NCI-H1436 treated with DMSO at 0.1 percent for 48 hours (cell line): Measurements from ENCODE around the gene VWA3A.
"Not testable (repeated sequence)": the region's sequence is repeated elsewhere in the genome, so short reads cannot be mapped to it uniquely, and the experiment has no call there.

Source experiments
- DNase-seq: peaks from one replicate; lab custom pipeline; 2025; lab: John Stamatoyannopoulos, UW

The VWA3A gene

DNA sequence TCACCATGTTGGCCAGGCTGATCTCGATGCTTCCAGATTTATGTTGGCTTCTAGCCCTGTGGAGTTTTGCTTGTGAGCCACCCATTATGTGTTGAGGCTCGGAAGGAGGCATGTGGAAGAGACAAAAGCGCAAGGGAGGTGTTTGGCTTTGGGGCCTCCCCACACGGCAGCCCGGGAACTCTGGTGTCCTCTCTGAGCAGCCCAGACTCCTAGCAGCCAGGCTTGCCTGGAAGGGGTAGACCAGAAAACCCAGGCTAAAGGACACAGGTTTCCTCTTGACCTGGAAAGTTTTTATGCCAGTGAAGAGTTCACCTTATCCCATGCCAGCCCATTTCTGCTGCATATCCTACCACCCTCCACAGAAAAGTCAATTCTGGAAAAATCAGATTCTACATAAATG, 91.0 kb downstream of the VWA3A start:
- DNase-seq: no peak

DNA sequence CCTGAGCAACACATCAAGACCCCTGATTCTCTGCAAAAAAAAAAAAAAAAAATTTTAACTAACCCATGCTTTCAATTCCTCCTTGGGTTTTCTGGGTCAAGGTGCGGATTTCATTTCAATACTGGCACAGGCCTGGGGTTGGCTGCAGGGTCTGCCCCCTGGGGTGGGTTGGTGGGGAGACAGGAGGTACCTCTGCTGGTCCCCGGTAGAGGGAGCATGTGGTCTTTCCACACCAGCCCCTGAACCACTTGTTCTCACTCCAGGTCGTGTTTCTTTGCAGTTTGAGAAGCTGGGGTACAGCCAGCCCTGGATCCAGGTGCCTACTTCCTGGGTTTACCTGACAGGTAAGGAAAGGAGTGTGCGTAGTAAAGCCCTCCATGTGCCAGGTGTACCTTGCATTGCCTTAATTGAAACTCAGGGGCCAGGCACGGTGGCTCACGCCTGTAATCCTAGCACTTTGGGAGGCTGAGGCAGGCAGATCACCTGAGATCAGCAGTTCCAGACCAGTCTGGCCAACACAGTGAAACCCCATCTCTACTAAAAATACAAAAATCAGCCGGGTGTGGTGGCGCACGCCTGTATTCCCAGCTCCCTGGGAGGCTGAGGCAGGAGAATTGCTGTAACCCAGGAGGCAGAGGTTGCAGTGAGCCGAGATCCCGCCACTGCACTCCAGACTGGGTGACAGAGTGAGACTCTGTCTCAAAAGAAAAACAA, 91.7 kb downstream of the VWA3A start:
- no peak for DNase-seq

DNA sequence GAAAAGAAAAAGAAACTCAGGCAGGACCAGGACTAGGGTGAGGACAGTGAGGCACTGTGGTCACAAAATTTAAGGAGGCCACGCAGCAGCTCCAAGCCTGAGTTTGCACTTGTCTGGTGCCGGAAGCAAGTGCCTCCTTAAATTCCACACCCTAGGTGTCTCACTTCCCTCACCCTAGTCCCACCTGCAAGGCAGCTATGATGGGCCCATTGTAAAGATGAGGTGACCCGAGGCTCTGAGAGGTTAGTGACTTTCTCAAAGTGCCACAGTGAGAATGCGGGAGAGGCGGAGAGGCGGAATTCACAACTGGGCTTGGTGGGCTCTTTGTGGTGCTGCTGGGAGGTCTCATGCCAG, 92.3 kb downstream of the VWA3A start:
- DNase-seq: no peak

DNA sequence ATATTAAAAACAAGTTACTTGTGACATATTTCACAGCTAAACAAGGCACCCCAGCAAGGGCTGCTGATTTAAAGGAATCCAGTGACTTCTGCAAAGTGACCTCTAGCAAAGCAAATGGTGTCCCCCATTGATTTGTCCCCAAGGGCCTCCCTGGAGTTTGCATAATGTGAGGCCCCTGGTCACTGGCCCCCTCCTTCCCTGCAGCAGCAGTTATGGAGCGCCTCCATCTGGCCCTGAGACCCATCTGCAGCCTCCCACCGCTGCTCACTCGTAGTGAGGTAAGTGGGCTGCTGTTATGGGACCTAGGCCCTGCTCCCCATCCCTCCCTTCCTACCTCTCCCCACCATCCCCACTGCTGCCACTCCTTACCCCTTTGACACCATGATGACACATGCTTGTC, 94.2 kb downstream of the VWA3A start:
- DNase-seq: no peak

DNA sequence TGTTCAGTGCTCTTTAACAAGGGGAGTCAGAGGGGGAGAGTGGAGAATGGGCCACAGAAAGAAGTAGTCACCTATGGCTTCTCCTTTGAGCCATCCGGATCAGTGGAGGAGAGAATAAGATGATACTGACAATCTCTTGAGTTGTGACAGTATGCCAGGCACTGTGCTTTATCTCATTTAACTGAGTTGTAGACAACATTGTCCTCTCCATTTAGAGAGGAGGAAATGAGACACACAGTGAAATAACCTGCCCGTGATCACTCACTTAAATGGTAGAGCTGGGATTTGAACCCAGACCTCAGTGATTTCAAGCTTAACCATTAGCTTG, 95.9 kb downstream of the VWA3A start:
- no peak for DNase-seq

DNA sequence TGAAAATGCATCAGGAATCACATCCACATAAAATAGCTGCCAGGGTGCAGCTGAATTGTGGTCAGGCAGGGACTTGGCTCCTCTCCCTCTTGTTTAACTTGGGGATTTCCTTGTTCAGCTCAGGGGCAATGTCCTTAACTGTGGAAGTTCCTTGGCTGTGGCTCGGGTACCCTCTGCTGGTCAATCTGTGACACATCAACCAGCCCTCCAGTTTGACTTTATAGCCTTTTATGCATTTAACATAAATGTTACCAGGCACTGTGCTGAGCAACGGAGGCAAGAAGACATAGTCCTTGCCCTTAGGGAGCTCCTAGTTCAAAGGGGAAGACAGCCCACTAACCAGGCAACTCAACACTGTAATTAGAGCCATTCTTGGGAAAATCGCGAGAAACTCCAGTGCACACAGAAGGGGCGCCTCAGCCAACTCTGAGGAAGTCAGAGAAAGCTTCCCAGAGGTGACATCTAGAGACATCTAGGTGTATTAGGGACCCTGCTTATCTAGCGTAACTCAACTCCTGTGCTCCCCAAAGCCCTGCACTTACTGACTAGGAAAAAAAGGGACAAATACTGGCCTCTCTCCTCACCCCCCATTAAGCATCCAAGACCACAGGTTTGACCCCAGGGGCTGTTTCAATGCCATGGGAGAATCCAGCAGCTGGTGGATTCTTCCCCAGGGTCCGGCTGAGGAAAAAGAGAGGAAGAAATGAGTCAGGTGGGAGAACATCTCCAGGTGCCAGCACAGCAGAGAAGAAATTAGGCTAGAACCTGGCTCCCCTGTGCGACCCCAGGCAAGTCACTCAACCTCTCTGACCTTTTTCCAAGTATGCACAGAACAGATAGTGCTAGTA, 96.5 kb downstream of the VWA3A start:
- DNase-seq: no peak

DNA sequence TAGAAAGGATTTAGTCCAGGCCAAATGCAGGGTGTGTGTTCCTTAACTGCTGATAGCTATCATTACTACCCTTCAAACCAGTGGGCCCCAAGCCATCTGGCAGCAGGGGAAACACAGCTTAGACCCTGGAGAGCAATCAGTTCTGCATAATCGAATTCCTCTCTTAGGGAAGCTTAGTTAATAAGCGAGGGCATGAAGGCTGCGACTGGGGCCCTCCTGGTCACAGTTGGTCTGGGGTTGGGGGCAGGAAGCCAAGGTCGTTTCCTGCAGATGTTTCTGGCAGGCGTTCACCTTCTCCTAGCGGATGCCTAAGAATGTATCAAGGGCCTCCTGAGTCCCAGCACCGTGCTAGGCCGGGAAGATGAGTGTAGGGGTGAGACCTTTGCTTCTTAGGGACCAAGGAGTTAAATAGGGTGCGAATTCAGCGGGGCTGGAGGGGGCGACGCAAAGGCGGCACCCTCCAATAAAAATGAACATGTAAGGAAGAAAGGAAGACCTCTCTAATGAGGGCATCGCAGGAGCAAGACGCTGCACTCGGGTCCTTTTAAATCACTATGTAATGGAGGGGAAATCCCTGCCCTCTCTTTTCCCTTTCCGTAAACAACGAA, 97.2 kb downstream of the VWA3A start:
- no peak for DNase-seq

DNA sequence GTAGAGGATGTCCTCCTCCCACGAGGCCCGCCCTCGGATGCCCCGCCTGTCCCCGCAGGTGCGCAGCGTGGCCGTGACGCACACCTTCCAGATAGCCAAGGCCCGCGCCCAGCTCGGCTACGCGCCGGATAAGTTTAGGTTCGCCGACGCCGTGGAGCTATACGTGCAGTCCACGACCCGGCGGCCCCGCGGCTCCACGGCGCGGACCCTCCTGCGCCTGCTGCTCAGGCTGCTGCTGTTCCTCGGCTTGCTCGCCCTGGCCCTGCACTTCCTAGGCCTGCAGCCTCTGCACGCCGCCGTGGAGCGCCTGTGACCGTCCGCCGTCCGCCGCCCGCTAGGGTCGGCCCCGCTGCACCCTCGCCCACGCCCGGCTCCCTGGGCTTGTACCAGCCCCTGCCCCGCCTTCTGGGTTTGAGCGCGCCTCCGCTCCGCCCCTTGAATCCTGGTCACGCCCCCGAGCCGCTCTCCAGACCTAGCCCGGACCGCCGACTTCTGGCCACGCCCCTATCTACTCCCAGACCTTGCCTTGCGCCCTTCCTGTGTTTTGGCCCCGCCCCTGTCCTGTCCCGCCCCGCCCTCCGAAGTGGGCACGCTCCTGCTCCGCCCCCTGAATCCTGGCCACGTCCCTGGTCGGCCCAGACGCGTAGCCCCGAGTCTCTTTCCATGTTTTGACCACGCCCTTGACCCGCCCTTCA, 97.9 kb downstream of the VWA3A start:
- DNase-seq: peak; percentile 98

DNA sequence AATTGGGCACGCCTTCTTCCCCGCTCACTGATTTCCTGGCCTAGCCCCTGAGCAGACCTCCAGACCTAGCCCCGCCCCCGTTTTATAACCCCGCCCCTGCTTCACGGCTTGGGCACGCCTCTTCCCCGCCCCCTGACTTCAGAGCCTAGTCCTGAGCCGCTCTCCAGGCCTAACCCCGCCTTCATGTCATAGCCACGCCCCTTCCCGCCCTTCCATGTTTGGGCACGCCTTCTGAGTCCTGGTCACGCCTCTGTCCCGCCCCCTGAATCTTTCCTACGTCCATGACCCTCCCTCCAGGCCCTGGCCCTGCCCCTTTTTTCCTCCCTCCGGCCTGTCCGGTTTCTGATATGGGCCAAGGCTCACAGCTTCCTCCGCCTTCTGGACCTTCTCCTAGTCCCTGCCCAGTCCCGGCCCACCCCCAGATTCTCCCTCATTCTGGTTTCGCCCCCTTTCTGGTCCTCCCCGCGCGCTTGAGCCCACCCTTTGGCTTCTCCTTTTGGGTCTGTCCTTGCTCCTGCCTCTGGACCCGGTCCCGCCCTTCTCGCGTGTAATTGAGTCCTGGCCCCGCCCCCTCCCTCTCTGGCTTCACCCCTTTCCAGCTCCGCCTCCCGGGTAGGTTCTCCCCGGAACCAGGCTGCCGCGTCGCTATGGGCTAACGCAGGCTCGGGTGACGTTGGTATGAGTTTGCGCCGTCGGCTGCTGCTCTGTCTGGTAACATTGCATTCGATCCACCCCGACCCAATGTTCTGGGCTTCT, 98.6 kb downstream of the VWA3A start:
- peak; percentile 98 for DNase-seq

DNA sequence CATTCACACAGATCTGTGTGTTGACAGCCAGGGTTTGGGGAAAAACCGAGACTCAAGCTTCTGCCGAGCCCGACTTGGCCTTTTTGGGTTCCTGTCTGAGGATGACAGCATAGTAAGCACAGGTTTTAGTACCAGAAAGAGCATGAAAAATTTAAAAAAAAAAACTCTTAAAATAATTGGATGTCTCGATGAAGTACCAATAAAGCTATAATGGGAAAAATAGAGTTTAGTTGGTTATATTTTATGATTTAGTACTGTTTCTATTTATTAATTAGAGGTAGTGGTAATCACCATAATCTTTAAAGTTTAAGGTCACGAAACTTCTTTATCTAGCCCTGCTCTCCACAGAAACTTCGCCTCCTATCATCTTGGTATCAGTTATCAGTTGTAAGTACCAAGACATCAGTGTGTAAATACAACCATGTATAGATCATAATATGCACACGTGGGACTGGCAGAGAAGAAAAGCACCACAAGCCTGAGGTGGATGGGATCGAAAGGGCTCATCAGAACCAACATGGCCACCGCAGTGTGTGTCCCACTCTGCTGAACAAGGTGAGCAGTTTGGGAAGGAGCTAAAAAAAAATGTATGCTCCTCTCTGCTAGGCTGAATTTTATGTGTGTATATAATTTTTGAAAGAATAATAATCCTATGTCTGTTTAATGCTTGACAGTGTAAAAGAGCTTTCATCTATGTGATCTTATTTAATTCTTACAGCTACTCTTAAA, 99.4 kb downstream of the VWA3A start:
- DNase-seq: no peak

DNA sequence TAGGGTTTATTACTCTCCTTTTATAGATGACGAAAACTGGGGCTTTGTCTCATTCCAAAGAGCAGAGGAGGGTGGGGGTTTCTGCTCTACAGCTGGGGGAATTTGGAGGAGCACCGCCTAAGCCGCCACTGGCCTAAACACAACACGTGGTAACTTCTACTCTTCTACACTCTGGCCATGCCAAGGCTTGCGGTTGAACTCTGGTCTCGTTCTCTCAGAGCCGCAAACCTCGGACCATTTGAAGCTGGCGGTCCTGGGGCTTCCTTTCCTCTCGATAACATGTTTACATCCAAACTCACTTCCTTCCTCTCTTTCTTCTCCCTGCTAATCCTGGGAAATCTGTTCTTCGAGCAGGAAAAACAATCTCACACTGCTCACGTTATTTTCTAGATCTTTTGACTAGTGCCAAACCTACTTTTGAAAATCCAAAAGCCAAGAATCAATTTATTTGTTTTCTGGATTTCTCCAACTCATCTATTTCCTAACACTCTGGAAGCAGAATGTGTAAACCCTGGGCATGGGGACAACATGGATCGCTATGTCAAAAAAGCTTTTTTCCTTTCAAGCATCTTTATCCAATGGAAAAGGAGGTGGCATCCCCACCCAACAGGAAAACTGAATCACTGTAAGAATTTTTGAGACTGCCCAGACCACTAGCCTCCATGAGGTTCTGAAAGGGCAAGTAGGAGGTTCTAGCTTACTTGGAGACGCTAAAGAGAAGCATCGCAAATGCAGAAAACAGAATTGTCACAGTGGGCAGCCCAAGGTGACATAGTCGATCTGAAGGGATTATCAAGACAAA, 100.1 kb downstream of the VWA3A start:
- no peak for DNase-seq

DNA sequence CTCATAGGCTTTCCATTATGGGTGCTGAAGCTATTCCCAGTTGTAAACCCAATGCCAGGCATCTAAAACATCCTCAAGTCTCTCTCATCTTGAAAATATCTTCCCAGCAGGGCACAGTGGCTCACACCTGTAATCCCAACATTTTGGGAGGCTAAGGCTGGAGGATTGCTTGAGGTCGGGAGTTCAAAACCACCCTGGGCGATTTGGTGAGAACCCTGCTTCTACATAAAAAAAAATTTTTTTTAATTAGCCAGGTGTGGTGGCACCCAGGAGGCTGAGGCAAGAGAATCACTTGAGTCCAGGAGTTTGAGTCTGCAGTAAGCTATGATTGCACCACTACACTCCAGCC, 100.7 kb downstream of the VWA3A start:
- DNase-seq: no peak

DNA sequence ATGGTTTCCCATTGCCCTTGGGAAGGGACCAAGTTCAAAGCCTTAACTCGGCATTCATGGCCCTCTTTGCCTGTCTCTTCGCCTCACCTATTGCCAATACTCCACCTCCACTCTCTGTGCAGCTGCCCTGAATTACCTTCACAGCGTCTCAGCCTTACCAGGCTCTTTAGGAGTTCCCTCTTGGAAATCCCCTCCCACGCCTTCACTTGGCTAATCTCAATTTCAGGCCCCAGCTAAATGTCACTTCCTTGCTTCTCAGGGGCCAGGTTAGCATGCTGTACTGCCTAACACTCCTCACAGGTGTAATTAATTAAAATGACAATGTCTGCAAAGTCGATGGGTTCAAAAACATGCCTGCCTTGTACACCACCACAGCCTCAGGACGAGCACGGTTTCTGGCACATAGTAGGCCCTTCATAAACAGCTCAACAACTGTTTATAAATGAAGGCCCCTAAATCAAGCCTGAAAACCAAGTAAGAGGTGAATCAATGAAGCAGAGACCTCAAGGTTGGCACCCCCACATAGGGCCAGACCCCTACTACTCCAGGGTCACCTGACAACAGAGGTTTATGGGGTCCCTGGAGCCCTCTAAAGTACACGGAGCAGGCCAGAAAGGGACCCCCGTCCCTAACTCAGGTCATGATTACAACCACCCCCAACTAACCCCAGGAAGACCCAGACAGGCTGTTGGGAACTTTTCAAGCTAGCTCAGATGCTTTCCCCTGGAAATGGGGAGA, 102.5 kb downstream of the VWA3A start:
- no peak for DNase-seq

DNA sequence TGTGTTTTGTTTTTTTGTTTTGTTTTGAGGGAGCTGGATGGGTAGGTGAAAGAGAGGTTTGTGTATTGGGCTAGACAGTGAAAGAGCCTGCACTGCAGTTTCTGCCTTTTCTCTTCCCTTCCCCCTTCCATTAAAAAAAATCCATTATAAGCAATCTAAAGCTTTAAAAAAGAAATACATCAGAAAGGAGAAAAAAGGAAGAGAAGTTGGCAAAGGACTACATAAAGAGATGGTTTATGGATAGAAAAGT, 103.0 kb downstream of the VWA3A start:
- no peak for DNase-seq

DNA sequence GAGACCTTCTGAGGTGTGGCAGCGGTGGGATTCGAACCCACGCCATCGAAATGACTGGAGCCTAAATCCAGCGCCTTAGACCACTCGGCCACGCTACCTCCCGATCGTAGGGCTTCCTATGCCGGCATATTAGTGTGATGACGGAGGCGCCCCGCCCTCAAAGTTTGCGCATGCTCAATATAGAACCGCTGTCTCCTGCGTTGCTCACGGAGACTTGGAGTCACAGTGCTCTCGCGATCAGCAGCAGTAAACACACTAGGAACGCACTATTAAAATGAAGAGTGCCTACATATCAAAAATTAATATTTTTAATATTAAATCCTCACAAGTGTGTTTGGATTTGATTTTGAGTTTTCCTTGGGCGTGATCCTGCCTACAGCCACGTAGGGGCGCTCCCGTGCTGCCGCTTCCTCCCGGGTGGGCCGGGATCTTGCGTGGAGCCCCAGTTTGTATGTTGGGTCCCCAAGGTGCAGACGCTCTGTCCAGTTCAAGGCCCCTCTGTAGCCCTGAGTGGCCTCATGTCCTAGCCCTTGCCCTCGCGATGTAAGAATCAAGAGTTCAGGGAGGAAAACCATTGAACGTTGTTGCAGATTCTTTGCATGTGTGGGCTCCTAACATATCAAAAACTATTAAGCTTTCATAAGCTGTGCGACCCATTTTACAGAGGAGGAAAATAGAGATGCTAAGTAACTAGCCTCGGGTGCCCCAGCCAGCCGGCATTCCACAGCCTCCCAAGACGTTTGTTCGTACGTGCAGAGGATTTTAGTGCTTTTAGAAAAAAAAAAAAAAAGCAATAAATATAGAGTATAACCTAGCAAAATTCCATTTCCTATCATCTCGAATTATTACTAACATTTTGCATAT, 103.6 kb downstream of the VWA3A start:
- peak; percentile 50 for DNase-seq

DNA sequence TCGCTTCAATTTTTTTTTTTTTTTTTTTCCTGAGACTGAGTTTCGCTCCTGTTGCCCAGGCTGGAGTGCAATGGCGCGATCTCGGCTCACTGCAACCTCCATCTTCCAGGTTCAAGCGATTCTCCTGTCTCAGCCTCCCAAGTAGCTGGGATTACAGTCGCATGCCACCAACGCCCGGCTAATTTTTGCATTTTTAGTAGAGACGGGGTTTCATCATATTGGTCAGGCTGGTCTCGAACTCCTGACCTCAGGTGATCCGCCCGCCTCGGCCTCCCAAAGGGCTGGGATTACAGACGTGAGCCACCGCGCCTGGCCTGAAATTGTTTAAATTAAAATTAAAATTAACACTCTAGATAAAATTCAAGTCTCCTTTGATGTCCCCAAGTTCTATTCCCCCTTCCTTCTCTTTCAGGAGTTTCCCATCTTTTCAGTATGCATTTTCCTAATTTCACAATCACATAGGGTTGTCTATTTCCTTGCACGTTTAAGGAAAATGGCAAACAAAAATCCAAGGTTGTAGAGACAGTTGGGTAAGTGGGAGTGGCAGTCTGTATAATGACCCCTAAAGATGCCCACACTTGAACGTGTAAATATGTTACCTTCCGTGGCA, 104.3 kb downstream of the VWA3A start:
- DNase-seq: not testable (repeated sequence)

DNA sequence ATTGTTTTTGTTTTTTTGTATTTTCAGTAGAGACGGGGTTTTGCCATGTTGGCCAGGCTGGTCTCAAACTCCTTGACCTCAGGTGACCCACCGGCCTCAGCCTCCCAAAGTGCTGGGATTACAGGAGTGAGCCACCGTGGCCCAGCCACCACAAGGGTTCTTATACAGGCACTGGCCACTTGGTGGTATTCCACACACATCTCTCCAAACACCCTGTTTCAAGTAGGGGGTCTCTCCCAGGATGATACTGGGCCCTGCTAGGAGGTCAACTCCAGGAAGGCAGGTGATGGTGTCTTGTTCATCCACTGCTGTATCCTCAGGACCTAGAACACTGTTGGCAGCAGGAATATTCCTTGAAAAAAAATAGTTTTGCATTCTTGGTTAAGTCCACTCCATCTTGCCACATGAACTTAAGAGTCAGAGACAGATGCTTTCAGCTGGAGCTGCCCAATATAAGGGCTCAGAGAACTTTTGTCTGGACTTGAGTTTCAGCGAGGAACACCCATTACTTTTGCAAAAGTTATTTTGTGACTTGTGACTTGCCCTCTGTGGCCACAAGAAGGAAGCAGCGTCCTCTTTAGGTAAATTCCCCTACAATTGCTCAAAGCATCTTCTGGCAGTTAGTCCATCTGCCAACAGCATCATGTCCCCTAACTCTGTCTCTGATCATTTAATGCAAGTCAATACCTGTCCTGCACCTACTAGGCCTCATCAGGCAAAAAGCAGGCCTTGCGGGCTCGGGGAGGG, 106.4 kb downstream of the VWA3A start:
- DNase-seq: no peak

DNA sequence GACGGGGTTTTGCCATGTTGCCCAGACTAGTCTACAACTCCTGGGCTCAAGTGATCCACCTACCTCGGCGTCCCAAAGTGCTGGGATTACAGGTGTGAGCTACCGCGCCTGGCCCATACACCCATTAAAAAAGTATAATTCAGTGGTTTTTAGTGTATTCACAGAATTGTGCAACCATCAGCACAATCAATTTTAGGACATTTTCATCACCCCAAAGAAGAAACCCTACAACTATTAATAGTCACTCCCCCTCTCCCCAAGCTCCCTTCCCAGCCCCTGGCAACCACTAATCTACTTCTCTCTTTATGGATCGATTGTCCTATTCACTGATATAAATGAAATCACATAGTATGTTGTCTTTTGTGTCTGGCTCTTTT, 109.9 kb downstream of the VWA3A start:
- no peak for DNase-seq
